Stimulated activated CD8-positive, alpha-beta memory T cell treated with anti-CD3 and anti-CD28 coated beads, Interleukin-15, amount 100 ng/mL, for 1 hour (primary cell): ENCODE measurements around the gene STX16.
"Not testable (repeated sequence)": the region's sequence is repeated elsewhere in the genome, so short reads cannot be mapped to it uniquely, and the experiment has no call there.

Source experiments
- DNase-seq: peaks from one replicate; pipeline ENCODE4 v3.0.0-alpha.2; 2020; ENCODE audit warnings: low read depth

STX16 gene

DNA sequence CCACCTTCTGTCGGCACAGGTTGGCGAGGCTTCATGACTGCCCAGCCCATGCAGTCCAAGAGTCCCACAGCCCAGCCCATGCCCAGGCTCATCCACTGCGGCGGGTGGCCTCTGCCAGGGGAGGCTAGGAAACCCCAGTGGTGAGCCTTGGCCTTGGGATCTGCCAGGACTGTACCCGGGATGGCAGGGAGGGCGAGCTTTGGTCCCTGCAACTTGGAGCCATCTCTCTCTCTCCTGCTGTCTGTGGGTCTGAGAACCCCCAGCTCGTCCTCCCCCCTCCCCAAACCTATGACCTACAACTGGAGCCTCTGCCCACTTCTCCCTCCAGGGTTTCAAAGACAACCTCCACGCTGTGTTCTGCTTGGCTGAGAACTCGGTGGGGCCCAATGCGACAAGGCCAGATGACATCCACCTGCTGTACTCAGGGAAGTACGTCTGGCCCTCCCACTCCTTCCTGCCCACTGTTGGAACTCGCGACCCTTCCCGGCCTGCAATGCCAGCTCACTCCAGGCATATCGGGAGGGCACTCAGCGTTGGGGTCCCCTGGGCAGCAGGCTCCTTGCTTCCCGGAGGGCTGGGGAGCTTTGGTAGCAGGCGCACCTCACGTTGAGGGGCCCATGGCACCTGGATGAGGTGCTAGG is 61.2 kb downstream of the STX16 start:
- DNase-seq: no peak

DNA sequence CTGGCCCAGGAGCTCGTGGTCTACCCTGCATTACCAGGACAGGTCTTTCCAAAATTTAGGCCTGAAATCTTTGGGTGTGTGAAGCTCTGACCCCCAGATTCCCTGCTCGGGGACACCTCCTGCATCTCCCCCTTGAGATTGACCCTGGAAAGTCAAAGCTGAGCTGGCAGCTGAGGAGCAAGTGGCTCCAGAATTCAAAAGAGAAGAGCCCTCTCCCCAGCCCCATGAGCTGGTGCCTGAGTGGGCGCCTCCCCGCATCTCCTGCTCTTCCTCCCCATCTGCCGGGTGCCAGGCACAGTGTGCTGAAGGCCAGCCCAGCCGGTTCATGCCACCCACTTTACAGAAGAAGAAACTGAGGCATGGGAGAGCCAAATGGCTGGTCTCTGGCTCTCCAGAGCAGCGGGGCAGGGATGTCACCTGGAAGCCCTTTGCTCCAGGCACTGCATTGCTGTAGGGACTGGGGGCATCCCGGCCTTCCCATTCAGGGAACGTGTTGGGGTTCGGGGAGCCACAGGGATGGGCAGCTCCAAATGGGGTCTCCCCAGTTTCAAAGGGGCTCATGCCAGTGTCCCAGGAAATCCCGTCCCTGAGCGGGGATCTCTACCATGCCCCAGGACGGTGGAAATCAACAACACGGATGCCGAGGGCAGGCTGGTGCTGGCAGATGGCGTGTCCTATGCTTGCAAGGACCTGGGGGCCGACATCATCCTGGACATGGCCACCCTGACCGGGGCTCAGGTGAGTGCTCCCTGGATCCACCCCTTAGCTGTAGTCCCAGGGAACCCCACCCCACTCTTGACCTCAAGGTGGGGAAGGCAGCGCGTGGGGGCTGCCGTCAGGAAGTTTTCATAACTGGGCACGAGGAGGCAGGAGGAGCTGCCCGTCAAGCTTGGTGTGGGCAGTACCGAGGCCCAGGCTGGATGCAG is 62.0 kb downstream of the STX16 start:
- DNase-seq: no peak

GRCh38 chr20:58713801-58714339 is 62.8 kb downstream of the STX16 start:
- no peak for DNase-seq

DNA sequence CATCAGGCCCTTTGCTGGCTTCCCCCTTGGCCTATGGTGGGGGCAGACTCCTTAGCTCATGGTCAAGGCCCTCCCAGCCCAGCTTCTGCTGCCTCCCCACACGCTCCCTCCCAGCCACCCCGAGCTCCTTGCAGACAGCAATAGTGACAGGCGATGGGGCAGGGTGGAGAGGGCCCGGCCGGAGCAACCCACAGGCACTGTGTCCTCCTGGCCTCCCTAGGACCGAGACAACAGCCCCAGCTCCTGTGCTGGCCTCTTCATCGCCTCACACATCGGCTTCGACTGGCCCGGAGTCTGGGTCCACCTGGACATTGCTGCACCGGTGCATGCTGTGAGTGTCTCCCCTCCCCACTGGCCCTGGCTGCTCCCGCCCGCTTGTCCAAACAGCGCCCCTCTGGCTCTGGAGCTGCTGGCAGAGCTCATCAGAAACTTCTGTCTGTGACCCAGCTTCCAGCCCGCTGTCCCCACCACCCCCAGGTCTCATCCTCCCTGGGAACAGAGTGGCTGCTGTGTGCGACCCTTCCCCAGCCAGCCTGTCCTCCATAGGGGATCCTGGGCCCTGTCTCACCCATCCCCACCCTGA is 63.3 kb downstream of the STX16 start:
- DNase-seq: no peak

DNA sequence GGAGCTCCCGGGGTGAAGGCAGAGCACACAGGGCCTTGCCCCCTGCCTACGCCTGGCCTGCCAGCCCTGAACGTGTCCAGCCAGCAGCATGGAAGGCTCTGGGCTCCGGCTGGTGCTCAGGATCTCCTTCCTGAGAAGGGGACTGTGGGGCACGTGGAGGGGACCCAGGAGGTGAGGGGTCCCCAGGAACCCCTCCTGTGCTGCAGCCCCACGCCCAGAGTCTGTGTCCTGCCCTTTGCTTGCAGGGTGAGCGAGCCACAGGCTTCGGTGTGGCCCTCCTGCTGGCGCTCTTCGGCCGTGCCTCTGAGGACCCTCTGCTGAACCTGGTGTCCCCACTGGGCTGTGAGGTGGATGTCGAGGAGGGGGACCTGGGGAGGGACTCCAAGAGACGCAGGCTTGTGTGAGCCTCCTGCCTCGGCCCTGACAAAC is 63.9 kb downstream of the STX16 start:
- no peak for DNase-seq

GRCh38 chr20:58715391-58715800 is 64.3 kb downstream of the STX16 start:
- no peak for DNase-seq

DNA sequence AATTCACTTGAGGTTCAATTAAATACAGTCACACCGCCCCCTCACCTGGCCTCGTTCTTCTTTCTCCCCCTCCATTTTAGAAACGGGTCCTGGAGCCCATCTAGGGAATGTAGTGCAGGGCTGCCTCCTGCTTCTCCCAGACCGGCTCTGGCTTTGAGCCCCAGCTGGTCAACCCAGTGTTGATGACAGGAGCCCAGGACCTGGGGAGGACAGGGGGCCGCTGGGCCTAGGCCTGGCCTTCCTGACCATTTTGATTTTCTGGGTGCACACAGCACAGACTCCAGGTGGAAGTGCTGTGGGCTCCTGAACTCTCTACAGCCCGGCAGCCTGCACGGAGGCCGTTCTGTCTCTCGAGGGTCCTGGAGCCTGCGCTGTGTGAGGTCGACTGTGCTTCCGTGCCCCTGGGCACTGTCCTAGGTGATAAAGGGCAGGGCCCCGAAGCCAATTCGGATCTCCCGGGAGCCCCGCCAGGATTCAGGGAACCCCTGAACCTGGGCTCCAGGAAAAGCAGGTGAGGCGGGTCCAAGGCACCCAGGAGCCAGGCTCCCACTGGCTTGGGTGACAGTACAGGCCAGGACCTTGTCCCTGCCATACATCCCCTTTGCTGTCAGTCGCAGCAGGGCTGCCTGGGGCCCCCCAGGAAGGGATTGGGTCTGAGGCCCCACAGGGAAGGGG is 64.9 kb downstream of the STX16 start:
- DNase-seq: no peak

DNA sequence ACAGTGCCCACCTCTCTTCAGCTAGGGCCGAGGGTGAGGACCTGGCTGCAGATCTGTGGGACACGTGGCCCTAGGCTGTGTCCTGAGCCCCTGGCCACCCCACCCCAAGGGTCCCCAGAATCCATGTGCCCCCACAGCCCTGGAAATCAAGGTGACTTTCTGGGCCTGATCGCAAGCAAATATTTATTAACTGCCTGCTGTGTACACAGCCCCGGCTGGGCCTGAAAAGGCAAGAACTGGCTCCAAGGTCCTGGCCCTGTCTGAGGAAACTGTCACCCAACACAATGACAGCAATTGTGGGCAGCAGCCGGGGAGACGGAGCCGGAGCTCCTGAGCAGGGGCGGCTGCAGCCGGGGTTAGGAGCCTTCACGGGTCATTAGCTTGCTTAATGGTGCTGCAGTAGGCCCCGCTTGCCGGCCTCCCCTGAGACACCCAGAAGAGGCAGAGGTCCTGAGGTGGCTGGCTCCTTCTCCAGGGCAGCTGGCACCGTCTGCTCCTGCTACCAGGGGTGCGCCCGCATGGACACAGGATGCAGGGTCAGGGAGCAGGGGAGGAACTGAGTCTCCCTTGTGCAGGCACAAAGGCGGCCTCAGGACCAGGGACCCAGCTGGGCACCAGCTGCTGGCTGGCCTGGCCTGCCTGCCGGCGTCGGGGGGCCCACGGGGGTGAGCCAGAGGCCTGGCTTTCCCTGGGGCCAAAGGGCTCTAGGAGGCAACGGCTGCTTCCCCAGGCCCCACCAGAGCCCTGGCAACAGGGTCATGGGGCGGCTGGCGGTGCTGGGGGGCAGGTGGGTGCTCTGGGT is 65.6 kb downstream of the STX16 start:
- DNase-seq: no peak

DNA sequence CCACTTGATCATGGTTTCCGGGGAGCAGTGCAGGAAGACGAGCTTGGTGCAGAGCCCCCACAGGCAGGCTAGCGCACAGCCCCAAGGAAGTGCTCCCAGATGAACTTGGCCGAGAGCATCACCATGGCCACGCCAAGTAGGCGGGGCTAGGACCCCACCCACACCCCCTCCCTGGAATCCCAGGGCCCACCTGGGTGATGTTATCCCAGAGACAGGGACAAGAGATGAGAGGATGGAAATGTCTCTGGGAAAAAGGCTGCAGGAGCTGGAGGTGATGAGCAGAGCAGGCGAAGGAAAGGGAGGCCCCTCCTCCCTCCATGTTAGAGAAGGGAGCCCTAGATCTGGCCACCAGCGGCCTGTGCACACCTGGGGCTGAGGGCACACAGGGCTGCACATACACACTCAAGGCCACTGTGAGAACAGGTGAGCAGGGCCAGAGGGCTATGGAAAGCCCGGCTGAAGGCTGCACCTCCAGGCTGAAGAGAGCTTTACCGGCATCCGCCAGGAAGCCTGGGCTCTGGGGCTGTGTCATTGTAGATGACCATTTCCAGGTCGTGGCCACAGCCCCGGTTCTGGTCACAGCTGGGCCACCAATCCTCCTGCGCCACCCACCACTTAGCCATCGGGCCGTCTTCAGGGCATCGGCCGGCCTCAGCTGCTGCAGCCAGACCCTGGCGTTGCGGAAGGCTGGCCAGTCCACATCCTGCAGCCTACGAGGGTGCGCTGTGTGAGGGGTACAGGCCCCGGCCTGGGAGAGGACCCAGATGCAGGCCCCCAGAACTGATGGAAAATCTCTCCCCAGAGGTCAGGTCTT is 66.4 kb downstream of the STX16 start:
- DNase-seq: no peak

DNA sequence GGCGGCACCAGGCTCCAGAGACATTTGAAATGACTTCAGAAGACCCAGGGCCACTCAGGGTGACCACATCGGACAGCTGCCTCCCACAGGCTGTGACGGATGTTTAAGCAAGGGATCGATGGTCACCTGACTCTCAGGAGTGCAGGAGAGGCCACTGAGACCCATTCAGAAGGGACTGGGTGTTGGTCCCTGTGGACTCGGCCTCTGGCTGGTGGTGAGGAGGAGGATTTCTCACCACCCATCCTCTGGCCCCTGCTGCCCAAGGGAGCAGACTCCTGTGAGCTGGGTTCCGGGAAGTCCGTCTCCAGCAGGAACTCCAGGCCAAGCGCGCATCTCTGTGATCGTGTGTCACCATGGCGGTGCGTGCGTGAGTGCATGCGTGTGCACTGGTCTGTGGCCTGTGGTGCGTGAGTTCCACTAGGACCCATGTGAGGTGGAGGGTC is 67.1 kb downstream of the STX16 start:
- DNase-seq: no peak

GRCh38 chr20:58718729-58719128 is 67.6 kb downstream of the STX16 start:
- no peak for DNase-seq

- DNase-seq: no peak
Observed at GRCh38 chr20:58719258-58719657, 68.2 kb downstream of the STX16 start.

DNA sequence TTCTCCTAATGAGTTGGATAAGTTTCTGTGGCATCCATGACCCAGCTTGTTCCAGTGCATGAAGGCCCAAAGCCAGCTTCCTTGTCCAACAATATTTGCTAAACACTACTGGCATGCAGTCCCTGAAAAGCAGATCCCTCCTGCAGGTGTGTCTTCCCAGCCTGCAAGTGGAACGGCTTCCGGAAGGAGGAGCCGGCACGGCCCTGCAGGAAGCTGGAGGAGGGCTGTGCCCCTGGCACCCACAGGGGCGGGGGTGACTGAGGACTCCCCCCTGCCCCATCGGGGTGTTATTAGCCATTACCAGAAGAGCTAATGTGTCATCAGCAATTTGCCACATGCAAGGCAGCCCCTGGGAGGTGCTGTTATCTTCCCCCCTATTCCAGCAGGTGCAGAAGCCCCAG is 68.9 kb downstream of the STX16 start:
- DNase-seq: no peak

DNA sequence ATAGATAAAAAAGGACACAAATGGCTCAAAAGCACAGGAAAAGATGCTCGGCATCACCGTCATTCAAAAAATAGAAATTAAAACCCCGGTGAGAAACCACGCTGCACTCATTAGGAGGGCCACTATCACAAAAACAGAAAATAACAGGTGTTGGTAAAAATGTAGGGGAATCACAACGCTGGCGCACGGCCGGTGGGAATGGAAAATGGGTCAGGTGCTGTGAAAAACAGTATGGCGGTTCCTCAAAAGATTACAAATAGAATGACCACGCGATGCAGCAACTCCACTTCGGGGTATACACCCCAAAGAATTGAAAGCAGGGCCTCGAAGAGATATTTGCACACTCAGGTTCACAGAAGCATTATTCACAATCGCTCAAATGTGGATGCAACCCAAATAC is 69.8 kb downstream of the STX16 start:
- no peak for DNase-seq

- DNase-seq: no peak
Observed at GRCh38 chr20:58721951-58722778, 71.1 kb downstream of the STX16 start.

GRCh38 chr20:58722877-58723627 is 72.0 kb downstream of the STX16 start:
- no peak for DNase-seq

GRCh38 chr20:58723628-58723984 is 72.5 kb downstream of the STX16 start:
- DNase-seq: no peak

GRCh38 chr20:58726156-58726555 is 75.1 kb downstream of the STX16 start:
- not testable (repeated sequence) for DNase-seq
